NCI-H128 (cell line): ENCODE results near the gene CDO1.
"Not testable (repeated sequence)": the region's sequence is repeated elsewhere in the genome, so short reads cannot be mapped to it uniquely, and the experiment has no call there.

Experiments
- DNase-seq: peaks from one replicate; lab custom pipeline; 2025; ENCODE audit not compliant: unreplicated experiment; lab: John Stamatoyannopoulos, UW

CDO1 gene

DNA sequence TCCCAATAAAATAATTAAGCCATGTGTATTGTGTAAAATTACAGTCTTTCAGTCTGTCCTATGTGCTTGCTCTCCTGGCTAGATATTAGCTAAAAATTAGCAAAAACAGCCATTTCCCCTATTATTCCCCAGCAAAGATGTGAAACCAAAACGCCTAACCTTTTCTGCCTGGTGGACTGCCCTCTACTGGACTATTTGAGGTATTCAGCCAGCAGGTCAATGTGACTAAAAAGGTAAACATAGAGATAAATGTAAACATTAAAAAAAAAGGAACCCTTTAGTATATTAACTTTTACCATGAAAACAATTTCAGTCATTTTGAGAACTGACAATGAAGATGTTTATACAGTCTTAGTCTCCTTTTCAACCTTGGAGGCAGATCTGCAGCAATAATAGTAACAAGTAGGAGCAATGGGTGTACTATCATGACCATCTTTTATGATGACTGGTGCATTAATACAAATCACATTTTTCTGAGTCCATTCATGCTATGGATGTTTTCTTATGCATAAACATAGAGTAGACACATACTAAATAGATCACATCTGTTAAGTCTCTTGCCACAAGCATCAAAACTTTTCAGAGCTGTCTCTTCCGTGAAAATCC is 14.8 kb upstream of the CDO1 start:
- DNase-seq = no peak

DNA sequence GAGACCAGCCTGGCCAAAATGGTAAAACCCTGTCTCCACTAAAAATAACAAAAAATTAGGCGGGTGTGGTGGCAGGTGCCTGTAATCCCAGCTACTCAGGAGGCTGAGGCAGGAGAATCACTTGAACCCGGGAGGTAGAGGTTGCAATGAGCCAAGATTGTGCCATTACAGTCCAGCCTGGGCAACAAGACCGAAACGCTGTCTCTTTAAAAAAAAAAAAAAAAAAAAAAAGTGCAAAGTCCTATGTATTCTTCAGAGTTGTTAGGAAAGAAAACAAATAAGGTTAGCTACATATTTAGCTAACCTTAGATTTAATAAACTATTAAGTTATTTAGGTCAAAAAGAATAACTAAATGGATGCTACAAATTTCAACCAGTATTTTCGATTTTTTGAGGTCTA is 13.5 kb upstream of the CDO1 start:
- no peak for DNase-seq

DNA sequence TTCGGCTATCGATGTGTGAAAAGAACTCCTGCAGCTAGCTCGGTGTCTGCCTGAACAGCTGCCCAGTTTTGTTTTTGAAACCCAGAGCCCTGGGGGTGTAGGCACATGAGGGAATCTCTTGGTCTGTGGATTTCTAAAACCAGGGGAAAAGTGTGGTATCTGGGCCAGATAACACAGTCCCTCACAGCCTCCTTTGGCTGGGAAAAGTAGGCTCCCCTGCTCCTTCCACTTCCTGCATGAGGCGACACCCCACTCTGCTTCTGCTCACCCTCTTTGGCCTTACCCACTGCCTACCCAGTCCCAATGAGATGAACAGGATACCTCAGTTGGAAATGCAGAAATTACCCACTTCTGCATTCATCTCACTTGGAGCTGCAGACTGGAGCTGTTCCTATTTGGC is 9.5 kb upstream of the CDO1 start:
- no peak for DNase-seq

DNA sequence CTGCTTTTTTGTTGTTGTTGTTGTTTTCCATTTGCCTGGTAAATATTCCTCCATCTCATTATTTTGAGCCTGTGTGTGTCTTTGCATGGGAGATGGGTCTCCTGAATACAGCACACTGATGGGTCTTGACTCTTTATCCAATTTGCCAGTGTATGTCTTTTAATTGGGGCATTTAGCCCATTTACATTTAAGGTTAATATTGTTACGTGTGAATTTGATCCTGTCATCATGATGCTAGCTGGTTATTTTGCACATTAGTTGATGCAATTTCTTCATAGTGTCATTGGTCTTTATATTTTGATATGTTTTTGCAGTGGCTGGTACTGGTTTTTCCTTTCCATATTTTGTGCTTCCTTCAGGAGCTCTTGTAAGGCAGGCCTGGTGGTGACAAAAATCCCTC is 8.5 kb upstream of the CDO1 start:
- not testable (repeated sequence) for DNase-seq

DNA sequence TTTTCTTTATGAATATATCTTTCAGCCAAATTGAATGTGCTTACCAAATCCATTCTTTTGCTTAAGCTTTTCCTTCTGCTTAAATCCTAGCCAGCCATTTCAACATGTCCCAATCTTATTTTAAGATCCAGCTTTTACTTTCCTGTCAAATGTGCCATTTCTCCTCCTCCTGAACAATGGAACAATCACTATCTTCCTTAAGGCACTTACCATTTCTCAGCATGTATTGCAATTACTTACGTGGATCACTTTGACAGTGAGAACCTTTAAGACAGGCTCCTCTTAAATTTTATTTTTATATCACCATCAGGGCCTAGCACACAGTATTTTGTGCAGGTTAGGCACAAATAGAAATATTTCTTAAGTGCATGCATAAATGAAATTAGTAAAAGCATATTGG is 4.4 kb upstream of the CDO1 start:
- no peak for DNase-seq

DNA sequence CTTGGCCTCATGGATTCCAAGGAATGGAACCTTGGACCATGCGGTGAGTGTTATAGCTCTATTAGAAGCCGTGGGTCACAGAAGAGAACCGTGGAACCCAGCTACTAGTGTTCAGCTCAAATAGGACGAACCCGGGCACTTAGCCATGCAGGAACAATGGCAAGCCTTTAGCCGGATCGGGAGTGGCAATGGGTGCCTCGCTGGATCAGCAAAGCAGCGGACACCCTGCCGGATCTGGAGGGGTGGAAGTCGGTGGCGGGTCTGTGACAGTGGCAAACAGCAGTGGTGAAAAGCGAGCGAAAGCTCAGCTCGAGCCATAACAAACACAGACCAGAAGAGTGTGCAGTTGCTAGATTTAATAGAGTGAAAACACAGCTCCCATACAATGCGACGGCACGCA is 2.4 kb upstream of the CDO1 start:
- no peak for DNase-seq

DNA sequence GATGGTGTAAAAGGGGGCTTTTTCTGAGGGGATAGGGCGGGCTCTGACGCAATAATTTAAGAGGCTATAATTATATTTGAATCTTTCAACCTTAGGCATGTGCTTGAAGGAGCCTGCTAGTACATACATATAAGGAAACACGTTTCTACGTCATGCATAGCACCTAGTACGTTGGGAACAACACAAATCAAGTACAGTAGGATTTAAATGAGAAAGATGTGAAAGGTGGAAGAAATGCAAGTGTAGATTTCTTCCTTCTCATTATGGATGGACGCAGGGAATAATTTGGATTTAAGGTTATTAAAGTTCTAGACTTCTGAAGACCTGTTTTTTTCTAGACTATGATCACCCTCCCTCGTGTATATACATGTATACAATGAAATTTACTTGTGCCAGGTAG is 927 bp upstream of the CDO1 start:
- no peak for DNase-seq

DNA sequence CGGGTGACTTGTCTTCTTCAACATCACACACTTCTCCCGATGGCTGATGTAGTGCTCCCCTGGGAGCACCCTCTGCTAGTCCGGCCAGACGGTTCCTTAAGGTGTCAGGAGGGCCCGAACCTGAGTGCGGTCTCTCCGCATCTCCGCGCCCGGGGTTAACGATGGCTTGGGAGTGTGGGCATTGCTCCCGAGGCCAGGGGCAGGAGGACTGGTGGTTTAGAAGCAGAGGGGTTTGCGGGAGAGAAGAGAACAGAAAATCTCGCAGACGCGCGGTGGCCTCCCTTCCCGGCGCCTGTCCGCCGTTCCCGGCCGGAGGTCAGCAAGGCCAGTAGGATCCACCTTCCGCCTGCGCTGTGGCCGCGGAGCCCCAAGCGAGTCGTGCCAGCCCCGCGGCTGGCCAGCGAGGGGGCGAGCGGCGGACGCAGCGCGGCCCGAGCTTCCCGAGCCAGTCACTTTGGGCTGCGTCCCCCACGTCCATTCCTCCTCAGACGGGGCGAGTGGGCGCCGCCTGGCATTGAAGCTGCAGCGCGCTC is 700 bp downstream of the CDO1 start:
- no peak for DNase-seq

DNA sequence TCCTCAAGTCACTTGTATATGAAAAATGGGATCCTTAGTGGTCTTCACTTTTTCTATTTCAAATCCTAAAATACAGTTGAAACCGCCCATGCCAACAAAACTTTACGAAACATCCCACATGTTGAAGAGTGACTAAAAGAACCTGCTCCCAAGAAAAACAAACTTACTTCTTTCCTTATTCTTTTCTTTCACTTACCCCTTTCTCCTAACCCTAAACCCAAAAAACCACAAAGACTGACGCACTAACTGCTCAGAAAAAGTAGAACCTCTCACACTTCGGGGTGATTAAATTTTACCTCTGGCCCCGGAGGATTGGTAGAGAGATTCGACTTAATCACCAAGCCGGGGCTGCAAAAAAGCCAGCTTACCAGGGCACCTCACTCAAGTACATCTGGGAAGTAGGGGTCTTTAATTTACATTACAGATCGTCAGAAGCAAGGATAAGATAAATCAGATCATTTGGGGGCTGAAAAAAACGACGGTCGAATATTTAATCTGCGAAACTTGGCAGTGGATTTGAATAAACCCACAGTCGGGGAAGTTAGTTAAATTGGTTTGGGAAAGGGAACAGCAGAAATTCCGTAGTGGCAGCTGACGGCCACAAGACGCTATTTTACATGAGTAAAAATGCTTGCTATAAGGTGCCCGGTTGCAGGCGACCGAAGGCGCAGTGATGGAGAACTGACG is 1.3 kb downstream of the CDO1 start:
- DNase-seq = no peak

DNA sequence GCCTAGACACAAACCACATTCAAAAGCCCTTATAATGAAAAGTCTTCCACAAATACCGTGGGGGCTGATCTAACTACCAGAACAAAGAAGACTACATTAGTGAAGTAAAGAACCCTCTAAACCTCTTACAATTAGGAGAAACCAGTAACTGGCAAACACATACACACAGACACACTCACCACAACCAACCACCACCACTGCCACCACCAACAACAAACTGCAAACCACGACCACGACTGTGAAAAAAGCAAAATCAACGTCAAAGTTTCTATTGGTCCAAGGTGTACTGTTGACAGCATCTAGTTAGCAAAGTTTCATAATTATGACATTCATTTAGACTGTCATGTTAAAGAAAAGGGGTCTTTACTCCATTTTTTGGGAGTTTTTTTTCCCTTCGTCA is 2.7 kb downstream of the CDO1 start:
- DNase-seq = no peak

DNA sequence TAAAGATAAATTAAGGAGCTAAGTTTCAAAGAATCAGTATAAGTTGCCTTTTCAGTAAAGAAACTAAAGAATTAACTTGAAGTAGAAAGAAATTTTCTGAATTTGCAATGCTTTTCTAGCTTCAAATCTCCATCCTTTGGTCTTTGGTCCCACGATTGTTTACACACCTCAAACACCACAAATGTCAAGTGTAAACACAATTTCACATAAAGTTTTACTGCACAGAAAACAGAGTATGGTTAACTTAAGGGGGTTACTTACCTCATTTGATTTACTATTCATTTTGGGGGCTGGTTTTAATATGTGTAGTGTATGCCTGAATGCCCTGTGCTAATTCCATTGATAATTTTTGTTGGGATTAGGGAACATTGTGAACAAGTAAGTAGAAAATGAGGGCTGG is 4.1 kb downstream of the CDO1 start:
- DNase-seq = no peak

DNA sequence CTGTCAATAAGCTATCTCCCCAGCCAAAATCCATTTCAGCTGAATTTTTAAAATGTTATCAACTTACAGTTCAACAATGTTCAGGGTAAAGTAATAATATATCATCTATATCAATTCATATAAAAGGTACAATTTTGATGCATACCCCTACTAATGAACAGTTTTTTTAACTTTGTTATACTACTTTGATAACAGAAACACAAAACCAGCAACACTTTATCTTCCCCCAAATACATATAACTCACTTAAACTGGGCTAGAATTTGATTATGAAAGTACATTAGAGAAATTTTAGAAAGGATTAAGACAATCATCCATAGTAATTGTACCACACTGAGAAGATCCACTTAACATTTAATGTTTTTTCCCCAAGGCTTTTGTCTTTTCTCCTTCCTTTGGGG is 5.1 kb downstream of the CDO1 start:
- no peak for DNase-seq

DNA sequence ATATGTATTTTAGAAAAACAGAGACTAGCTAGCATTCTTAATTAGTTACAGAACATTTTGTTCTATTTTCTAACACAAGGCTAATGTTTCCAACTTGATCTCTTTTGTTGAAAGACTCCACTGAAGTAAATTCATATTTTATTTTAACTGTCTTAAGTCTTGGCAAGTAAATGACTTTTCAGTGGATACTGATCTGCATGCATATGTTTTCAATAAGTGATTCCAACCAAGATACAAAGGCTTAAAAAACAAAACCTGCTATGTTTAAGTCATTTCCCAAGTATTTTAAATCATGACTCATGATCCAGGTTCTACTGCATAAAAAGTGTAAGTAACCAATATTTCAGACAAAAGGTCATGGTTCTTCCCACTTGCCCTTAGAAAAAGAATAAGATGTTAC is 5.7 kb downstream of the CDO1 start:
- no peak for DNase-seq

DNA sequence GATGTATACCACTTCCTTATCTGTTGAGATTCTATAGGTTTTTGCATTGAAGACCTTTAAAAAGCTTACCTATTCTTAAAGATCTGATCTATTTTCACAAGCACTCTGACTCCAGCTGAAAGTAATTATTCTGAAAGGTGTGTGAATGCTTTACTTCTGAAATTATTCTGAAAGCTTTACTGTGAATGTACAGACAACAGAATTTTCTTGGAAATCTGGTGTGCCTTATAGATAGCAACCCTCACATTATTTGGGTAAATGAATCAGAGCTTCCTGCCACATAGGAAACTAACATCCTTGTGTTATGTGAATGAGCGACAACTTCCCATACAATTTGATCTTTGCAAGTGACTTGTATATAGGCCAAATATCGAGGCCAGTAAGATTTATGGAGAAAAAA is 6.5 kb downstream of the CDO1 start:
- no peak for DNase-seq

DNA sequence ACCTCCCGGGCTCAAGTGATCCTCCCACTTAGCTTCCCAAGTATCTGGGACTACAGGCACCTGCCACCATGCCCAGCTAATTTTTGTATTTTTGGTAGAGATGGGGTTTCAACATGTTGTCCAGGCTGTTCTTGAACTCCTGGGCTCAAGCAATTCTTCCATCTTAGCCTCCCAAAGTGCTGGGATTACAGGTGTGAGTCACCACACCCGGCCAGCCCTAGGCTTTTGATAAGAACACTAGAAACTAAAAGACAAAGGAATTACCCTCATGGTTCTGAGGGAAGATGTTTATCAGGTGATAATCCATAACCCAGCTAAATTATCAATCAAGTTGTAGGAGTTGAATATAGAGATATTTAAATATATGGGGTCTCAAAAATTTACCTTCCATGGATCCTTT is 8.4 kb downstream of the CDO1 start:
- not testable (repeated sequence) for DNase-seq

DNA sequence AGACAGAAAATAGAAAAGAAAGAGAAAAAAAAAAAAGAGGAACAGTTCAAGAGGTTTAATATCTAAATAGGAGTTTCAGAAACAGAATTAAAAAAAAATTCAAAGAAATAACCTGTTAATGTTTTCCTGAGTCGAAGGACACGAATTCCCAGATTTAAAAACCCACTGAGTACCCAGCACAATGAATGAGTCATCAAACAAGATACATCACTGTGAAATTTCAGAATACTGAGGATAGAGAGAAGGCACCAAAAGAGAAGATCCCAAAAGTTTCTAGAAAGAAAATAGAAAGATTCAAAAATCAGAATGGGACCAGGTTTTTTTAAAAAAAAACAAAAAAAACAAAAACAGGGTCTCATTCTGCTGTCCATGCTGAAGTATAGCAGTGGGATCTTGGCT is 8.8 kb downstream of the CDO1 start:
- no peak for DNase-seq

DNA sequence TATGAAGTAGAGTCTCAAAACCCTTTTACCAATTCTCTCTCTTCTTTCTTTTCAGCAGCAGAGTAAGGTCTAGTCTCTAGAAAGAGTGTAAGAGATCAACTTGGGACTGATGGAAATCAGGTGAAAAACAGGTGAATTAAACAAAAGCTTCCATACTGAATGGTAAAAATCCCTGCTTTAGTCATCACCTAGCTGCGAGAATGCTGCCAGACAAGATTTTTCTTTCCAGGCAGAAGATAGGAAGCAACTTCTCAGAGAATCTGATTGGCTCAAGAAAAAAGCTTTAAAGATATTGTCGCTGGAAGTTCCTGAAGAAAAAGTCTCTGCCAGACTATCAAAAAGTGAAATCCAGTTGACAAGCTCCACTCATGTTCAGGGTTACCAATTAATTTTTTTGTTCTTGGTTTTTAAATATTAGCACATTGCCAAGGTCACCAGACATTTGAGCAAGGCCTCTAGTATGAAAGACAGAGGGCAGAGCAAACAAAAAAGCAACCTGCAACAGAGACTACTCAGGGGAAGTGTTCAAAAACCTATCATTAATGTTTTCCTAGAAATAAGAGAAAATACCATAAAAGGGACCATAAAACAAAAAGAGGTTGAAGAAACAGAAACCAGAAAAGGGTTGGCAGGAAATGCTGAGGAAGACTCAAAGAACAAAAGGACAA is 9.3 kb downstream of the CDO1 start:
- DNase-seq = no peak

DNA sequence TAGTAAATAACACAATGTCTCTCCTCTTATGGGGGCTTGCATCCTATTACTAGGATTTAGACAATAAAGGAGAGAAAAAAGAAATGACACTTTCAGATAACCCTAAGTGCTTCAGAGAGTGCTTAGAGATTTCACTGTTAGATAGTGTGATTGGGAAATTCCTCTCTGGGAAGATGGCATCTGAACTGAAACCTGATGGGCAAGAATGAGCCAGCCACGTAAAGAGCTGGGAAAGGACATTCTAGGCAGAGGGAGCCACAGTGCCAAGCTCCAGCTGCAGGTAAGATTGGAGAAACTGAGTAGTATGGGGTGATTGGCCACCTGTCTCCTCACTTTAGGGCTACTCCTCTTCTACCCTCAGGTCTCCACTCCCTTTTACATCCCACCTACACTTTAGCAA is 14.5 kb downstream of the CDO1 start:
- DNase-seq = no peak

DNA sequence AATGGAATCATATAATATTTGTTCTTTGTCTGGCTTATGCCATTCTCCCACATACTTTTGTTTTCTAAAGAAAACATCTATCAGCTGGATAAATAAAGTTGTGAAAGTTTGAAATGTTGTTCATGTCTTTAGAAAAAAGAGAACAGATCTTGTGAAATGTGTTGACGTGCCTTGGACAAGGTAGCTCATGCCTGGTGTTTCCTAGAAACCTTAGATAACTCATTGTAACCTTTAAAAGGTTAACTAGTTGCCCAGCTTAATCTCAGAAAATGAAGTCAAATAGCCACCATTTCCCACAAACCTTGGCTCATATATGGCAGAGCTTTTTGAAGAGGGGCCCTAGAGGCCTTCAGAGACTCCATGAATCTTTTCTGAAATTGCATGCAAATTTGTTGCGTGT is 15.3 kb downstream of the CDO1 start:
- DNase-seq = no peak

DNA sequence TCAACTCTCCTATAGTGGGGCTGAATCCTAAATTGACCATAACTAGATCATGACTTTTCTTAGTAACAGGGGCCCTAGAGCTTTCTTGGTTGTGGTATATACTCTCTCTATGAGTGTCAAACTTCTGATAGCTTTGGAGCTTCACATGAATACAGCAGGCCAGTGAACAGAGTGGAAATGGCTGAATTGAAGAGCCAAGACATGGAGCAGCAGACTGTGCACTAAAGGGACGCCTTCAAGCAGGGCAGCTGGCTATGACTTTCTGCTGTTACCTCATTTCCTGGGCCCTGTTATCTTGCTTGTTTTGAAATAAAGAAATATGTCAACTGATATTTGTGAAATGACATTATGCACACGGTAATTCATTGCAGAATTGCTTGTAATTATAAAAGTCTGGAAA is 16.4 kb downstream of the CDO1 start:
- no peak for DNase-seq

DNA sequence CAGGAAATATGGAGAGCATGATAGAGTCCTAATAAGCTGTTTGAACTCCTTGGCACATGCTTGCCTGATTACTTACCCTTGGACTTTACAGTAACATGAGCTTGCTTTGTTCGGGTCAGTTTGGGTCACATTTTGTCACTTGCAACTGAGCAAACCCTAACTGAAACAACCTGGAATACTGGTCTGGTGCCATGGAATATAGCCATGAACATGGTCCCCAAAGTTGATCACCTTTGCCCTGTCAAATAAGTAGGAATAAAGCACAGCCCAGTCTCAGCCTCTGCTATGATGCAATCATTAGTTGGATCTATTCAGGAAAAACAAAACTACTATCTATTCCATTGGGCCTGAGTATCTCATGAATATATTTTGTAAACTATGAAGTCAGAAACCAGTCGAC is 18.2 kb downstream of the CDO1 start:
- no peak for DNase-seq

DNA sequence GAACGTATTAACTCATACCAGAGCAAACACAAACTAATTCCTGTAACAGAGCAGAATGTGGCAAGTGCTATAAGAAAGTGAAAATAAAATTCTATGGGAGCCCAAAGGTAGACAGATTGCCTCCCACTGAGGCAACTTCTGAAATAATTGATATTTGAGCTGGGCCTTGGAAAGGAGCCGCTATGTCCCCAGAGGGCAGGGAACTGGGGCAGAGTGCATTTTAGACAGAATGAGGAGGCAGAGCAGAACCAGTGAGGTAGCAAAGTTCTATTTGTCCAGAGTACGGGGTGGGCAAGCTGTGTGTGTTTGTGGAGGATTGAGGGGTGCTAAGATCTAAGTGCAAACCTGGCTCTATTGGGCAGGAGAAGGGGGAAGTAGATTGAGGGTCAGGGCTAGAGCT is 19.8 kb downstream of the CDO1 start:
- DNase-seq = no peak

DNA sequence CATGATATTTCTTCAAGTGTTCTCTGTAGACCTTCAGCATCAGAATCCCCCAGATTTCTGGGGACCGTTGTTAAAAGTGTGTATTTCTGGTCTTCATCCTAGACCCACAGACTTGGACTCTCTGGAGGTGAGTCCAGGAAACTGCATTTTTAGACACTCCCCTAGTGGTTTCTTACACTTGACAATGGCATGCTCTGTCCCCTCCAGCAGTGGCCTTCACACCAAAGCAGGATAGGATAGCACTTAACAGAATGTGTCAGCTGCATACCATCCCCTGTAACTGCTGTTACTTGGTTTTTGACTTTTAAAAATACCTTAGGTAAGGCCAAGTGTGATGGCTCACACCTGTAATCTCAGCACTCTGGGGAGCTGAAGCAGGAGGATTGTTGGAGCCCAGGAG is 20.8 kb downstream of the CDO1 start:
- DNase-seq = no peak
